T-cell (primary cell): ENCODE results near the gene ZNF566. TPM values are rescaled to one million over a fixed set of nuclear protein-coding genes. Genes with fewer than 3 reads are reported as not detected.
A peak's percentile ranks its signal among the peaks of the same experiment; 100 is the strongest.

ENCODE experiments used
- ATAC-seq, 4 experiments: fragments of 200-7000 bp in 3 of 4; fragments of 150-1000 bp in 1 of 4; cut with Tn5 transposase; replicated peaks in 1 of 4; 1 replicate in 3 of 4; 2 replicates in 1 of 4; pipeline ENCODE4 v1.10.0; 2021; ENCODE audit warnings: moderate library complexity in 3 of 4, mild to moderate bottlenecking in 2 of 4, moderate number of reproducible peaks in 1 of 4
- CTCF ChIA-PET, 2 donors: fragments of 300-600 bp; sonication (Branson Sonifier 250); formaldehyde crosslinking; loops; one replicate each; lab custom pipeline; 2022; ENCODE audit warnings: antibody characterized with exemption in 2 of 2; lab: Charles Lee
- POLR2A ChIA-PET, 2 donors: fragments of 300-600 bp; sonication (Branson Sonifier 250); formaldehyde crosslinking; loops; one replicate each; lab custom pipeline; 2022; ENCODE audit warnings: antibody characterized with exemption in 2 of 2; lab: Charles Lee
- DNase-seq, 35 experiments: peaks; one replicate each; pipeline versions ENCODE4 v3.0.0 to v3.0.0-alpha.2; 2013 to 2023
- H3K27ac ChIP-seq: one replicate; pipeline ENCODE4 v1.5.1; 2013; ENCODE audit warnings: low read length
- H3K27me3 ChIP-seq, 2 experiments: replicated peaks in 1 of 2; 1 replicate in 1 of 2; 2 replicates in 1 of 2; pipeline versions ENCODE4 v1.6.1 to v1.7.0; 2013; ENCODE audit warnings: low read length in 1 of 2, mixed read lengths in 1 of 2; ENCODE audit not compliant: control insufficient read depth in 2 of 2, insufficient read depth in 2 of 2; ENCODE audit errors: extremely low read depth in 1 of 2
- H3K36me3 ChIP-seq, 2 donors: 1 replicate in 1 of 2; 2 replicates in 1 of 2; pipeline versions ENCODE4 v1.6.1 to v1.7.0; 2013; ENCODE audit warnings: low read length in 1 of 2; ENCODE audit not compliant: control insufficient read depth in 2 of 2, insufficient read depth in 1 of 2; ENCODE audit errors: extremely low read depth in 1 of 2
- H3K4me1 ChIP-seq, 2 experiments: 1 replicate in 1 of 2; 2 replicates in 1 of 2; pipeline versions ENCODE4 v1.6.1 to v1.7.0; 2013; ENCODE audit warnings: low read length in 2 of 2, mixed read lengths in 1 of 2; ENCODE audit not compliant: insufficient read depth in 2 of 2, control insufficient read depth in 1 of 2; ENCODE audit errors: extremely low read depth in 1 of 2
- H3K4me3 ChIP-seq, 2 donors: 1 replicate in 1 of 2; 2 replicates in 1 of 2; pipeline versions ENCODE4 v1.5.1 to v1.7.0; 2013; ENCODE audit warnings: mild to moderate bottlenecking in 2 of 2, low read length in 1 of 2, moderate library complexity in 1 of 2; ENCODE audit not compliant: control insufficient read depth in 1 of 2; ENCODE audit errors: extremely low read depth in 1 of 2
- H3K9me3 ChIP-seq: 2 replicates; pipeline ENCODE4 v1.7.0; 2013
- H3K27ac Mint-ChIP-seq, 2 donors: one replicate each; pipeline ENCODE4 v1.8.0; 2020 to 2021; ENCODE audit warnings: mild to moderate bottlenecking in 2 of 2, mixed read lengths in 2 of 2
- H3K27me3 Mint-ChIP-seq, 2 donors: one replicate each; pipeline ENCODE4 v1.8.0; 2021 to 2022; ENCODE audit warnings: mixed read lengths in 2 of 2
- H3K36me3 Mint-ChIP-seq: one replicate; pipeline ENCODE4 v1.8.0; 2021; ENCODE audit warnings: mixed read lengths
- H3K4me1 Mint-ChIP-seq, 3 donors: one replicate each; pipeline ENCODE4 v1.8.0; 2020 to 2022; ENCODE audit warnings: mixed read lengths in 3 of 3, mild to moderate bottlenecking in 1 of 3
- H3K4me3 Mint-ChIP-seq, 3 donors: one replicate each; pipeline ENCODE4 v1.8.0; 2020 to 2022; ENCODE audit warnings: mild to moderate bottlenecking in 3 of 3, mixed read lengths in 3 of 3, moderate library complexity in 3 of 3
- H3K9me3 Mint-ChIP-seq, 3 donors: one replicate each; pipeline ENCODE4 v1.8.0; 2020 to 2022; ENCODE audit warnings: mixed read lengths in 3 of 3
- WGBS: methylation state at CpG from one replicate; pipeline ENCODE4 v1.1.5; 2013; ENCODE audit warnings: missing lambda C conversion rate; ENCODE audit not compliant: insufficient coverage; 5-methylcytosine and 5-hydroxymethylcytosine counted together
- total RNA-seq, 35 experiments: library from RNA in 6 of 35; stranded (reverse) in 6 of 35; fragments of 120-200 nt in 1 of 35; gene quantifications; one replicate each; pipeline versions ENCODE4 v1.2.1 to v1.2.4 and lab custom pipeline; 2013 to 2026

Gene ZNF566
- total RNA-seq, result 10 to 100 TPM; 13.2 to 23.1 (median 18.9) TPM
- total RNA-seq (2013), result 23.9 TPM
- 6.5 to 35.3 (median 18.3) reads per million in 29 experiments for total RNA-seq (lab: John Stamatoyannopoulos, UW)

GRCh38 chr19:36489118-36489919, at the start of gene ZNF566:
ZNF566 (minus strand) TSS chr19:36489561; CDS start chr19:36476557, 13,004 bp downstream.
- peaks cover 20% of the 10 kb centered on the region for H3K36me3 Mint-ChIP-seq
- ChIA-PET CTCF (interaction anchor here in 1 of 2 donors (0.6 to 0.8 kb wide), 3 partner anchors 39 to 589 kb away, joined by 3 to 8 read pairs (median 3); partner anchors contain the start of genes ZNF260 and ZNF420), POLR2A (interaction anchor here (0.5 to 0.9 kb wide), 6 partner anchors 84 to 683 kb away, joined by 3 read pairs; partner anchors contain the start of genes ZFP14 (in 1 of the 2), ZNF461 (in 1 of the 2), ZNF529 (in 1 of the 2) and ZNF585A (in 1 of the 2))
- WGBS, result 0% methylated on average over 53 of the region's 53 CpGs
- H3K4me3 ChIP-seq, result peak within 1 kb of the TSS; percentile 70 to 74
- peak within 1 kb of the TSS; percentile 99 for H3K27ac Mint-ChIP-seq
- H3K9me3 ChIP-seq, result no peaks in the 10 kb centered on the region
- peak; percentile 82 to 97 (median 94) for DNase-seq
- H3K4me1 Mint-ChIP-seq, result peaks cover 31 to 37% (median 32%) of the 10 kb centered on the region in 3 donors
- no peaks in the 10 kb centered on the region for H3K36me3 ChIP-seq
- peak within 1 kb of the TSS; percentile 88 to 99 (median 98) for H3K4me3 Mint-ChIP-seq
- no peaks in the 10 kb centered on the region for H3K27me3 Mint-ChIP-seq
- ATAC-seq, result peak; percentile 92 to 96 (median 95)
- no peaks in the 10 kb centered on the region for H3K27me3 ChIP-seq
- peaks cover 6 to 9% (median 7%) of the 10 kb centered on the region in 3 donors for H3K9me3 Mint-ChIP-seq
- H3K27ac ChIP-seq, result peak within 1 kb of the TSS; percentile 91
- H3K4me1 ChIP-seq, result peaks cover 4 to 18% of the 10 kb centered on the region in 2 experiments

GRCh38 chr19:36528921-36529518, 39.7 kb upstream of the ZNF566 start:
- POLR2A ChIA-PET, result interaction anchor here (0.5 to 1.7 kb wide), 4 partner anchors 21 to 321 kb away, joined by 3 to 5 read pairs (median 4); partner anchors contain the start of gene ZNF529 (in 1 of the 2)

GRCh38 chr19:36528194-36528920, 39.0 kb upstream of the ZNF566 start, which contains the start of gene ZNF260:
ZNF260 (minus strand) TSS chr19:36528271; CDS start chr19:36515238, 13,033 bp downstream.
- peaks cover 12 to 21% of the 10 kb centered on the region in 2 experiments for H3K4me1 ChIP-seq
- DNase-seq (peak; percentile 77 to 93 (median 84)), ATAC-seq (peak; percentile 89 to 95 (median 93))
- H3K27me3 Mint-ChIP-seq, result no peaks in the 10 kb centered on the region
- peaks cover 7% of the 10 kb centered on the region for H3K9me3 ChIP-seq
- peak within 1 kb of the TSS; percentile 91 to 93 for H3K4me3 ChIP-seq
- H3K27me3 ChIP-seq, result no peaks in the 10 kb centered on the region
- peak within 1 kb of the TSS; percentile 95 to 97 for H3K27ac Mint-ChIP-seq
- peak within 1 kb of the TSS; percentile 95 to 98 (median 97) for H3K4me3 Mint-ChIP-seq
- H3K27ac ChIP-seq, result peak within 1 kb of the TSS; percentile 94
- ChIA-PET POLR2A (interaction anchor here in 1 of 2 donors (0.6 to 1.7 kb wide), 2 partner anchors 45 to 321 kb away, joined by 5 read pairs; partner anchors contain the start of gene ZNF529), CTCF (interaction anchor here (0.6 to 1.2 kb wide), 5 partner anchors 39 to 322 kb away, joined by 3 to 6 read pairs (median 3); partner anchors contain the start of genes ZNF382 (in 1 of the 2) and ZNF566 (in 1 of the 2))
- peaks cover 48% of the 10 kb centered on the region for H3K36me3 Mint-ChIP-seq
- H3K4me1 Mint-ChIP-seq, result peaks cover 23 to 28% (median 26%) of the 10 kb centered on the region in 3 donors
- H3K9me3 Mint-ChIP-seq, result peaks cover 8 to 33% (median 15%) of the 10 kb centered on the region in 3 donors
- peaks cover 5 to 6% of the 10 kb centered on the region in 2 donors for H3K36me3 ChIP-seq
- WGBS, result 0% methylated on average over 54 of the region's 55 CpGs

More at GRCh38 chr19:36528921-36529518, 39.7 kb upstream of the ZNF566 start:
- Histone ChIP-seq H3K9me3 (peaks cover 7% of the 10 kb centered on the region), H3K27ac (peak overlapping the region; percentile 94), H3K27me3 (no peaks in the 10 kb centered on the region), H3K4me3 (peak overlapping the region; percentile 91 to 93), H3K36me3 (peaks cover 2 to 5% of the 10 kb centered on the region in 2 donors), H3K4me1 (peaks cover 12 to 21% of the 10 kb centered on the region in 2 experiments)
- Mint-ChIP-seq H3K36me3 (peaks cover 49% of the 10 kb centered on the region), H3K4me3 (peak overlapping the region; percentile 95 to 98 (median 97)), H3K27ac (peak overlapping the region; percentile 95 to 97), H3K27me3 (no peaks in the 10 kb centered on the region), H3K4me1 (peaks cover 23 to 28% (median 26%) of the 10 kb centered on the region in 3 donors), H3K9me3 (peaks cover 5 to 34% (median 17%) of the 10 kb centered on the region in 3 donors)
- DNase-seq (peak in 28 of 35 experiments; percentile 1 to 51 (median 19)), ATAC-seq (peak in 1 of 4 experiments; percentile 10)
- CTCF ChIA-PET, result interaction anchor here (0.7 to 1.2 kb wide), 4 partner anchors 41 to 321 kb away, joined by 3 to 6 read pairs (median 4); partner anchors contain the start of gene ZNF382 (in 1 of the 2)
- 5% methylated on average over 9 of the region's 12 CpGs for WGBS

GRCh38 chr19:36527873-36528193, 38.5 kb upstream of the ZNF566 start:
- H3K27ac ChIP-seq, result peak overlapping the region; percentile 94
- ATAC-seq (no peak), DNase-seq (no peak)
- H3K4me3 ChIP-seq, result peak overlapping the region; percentile 91 to 93
- Mint-ChIP-seq H3K4me3 (peak overlapping the region; percentile 95 to 98 (median 97)), H3K4me1 (peaks cover 26 to 28% (median 27%) of the 10 kb centered on the region in 3 donors), H3K36me3 (peaks cover 49% of the 10 kb centered on the region), H3K9me3 (peaks cover 12 to 34% (median 17%) of the 10 kb centered on the region in 3 donors), H3K27ac (peak overlapping the region; percentile 95 to 97), H3K27me3 (no peaks in the 10 kb centered on the region)
- POLR2A ChIA-PET, result interaction anchor here in 1 of 2 donors (1.7 kb wide), 1 partner anchor 45 kb away, joined by 5 read pairs; the partner anchor contains the start of gene ZNF529
- peaks cover 5 to 9% of the 10 kb centered on the region in 2 donors for H3K36me3 ChIP-seq
- 0% methylated on average over 6 of the region's 13 CpGs for WGBS
- H3K4me1 ChIP-seq, result peaks cover 12 to 21% of the 10 kb centered on the region in 2 experiments
- no peaks in the 10 kb centered on the region for H3K27me3 ChIP-seq
- peaks cover 5% of the 10 kb centered on the region for H3K9me3 ChIP-seq
- CTCF ChIA-PET, result interaction anchor here (0.6 to 1.2 kb wide), 3 partner anchors 39 to 57 kb away, joined by 3 to 6 read pairs (median 3); partner anchors contain the start of gene ZNF566 (in 1 of the 2)

GRCh38 chr19:36527341-36527740, 38.0 kb upstream of the ZNF566 start:
- H3K27ac ChIP-seq, result peak overlapping the region; percentile 94

More at GRCh38 chr19:36527341-36527740, 38.0 kb upstream of the ZNF566 start:
- peak overlapping the region; percentile 95 to 98 (median 97) for H3K4me3 Mint-ChIP-seq
- peaks cover 50% of the 10 kb centered on the region for H3K36me3 Mint-ChIP-seq
- Histone ChIP-seq H3K9me3 (peaks cover 5% of the 10 kb centered on the region), H3K27me3 (no peaks in the 10 kb centered on the region), H3K4me3 (peak overlapping the region; percentile 91 to 93), H3K36me3 (peaks cover 5 to 13% of the 10 kb centered on the region in 2 donors), H3K4me1 (peaks cover 12 to 21% of the 10 kb centered on the region in 2 experiments)
- ChIA-PET POLR2A (interaction anchor here in 1 of 2 donors (1.7 kb wide), 1 partner anchor 46 kb away, joined by 5 read pairs; the partner anchor contains the start of gene ZNF529), CTCF (interaction anchor here in 1 of 2 donors (1.0 kb wide), 1 partner anchor 38 kb away, joined by 3 read pairs; the partner anchor contains the start of gene ZNF566)
- ATAC-seq (no peak), DNase-seq (peak in 1 of 35 experiments; percentile 18)
- H3K9me3 Mint-ChIP-seq, result peaks cover 13 to 37% (median 21%) of the 10 kb centered on the region in 3 donors
- H3K27ac Mint-ChIP-seq, result no peak overlapping the region
- WGBS, result 80% methylated on average over 1 of the region's 5 CpGs
- H3K4me1 Mint-ChIP-seq, result peaks cover 26 to 28% (median 28%) of the 10 kb centered on the region in 3 donors
- no peaks in the 10 kb centered on the region for H3K27me3 Mint-ChIP-seq
